H1 (cell line): ENCODE measurements around the gene ZMYND15. TPM values are rescaled to one million over a fixed set of nuclear protein-coding genes. Genes with fewer than 3 reads are reported as not detected.

Source experiments
- CTCF ChIA-PET: fragments of 300-600 bp; sonication (Branson Sonifier 250); formaldehyde crosslinking; loops from one replicate; lab custom pipeline; 2021; ENCODE audit not compliant: partially characterized antibody; lab: Charles Lee
- POLR2A ChIA-PET: fragments of 300-600 bp; sonication (Branson Sonifier 250); formaldehyde crosslinking; loops from one replicate; lab custom pipeline; 2021; ENCODE audit warnings: inconsistent platforms; ENCODE audit not compliant: partially characterized antibody; lab: Charles Lee
- DNase-seq, 2 experiments: peaks; one replicate each; pipeline versions ENCODE4 v3.0.0 to v3.0.0-alpha.2; 2010 to 2022; ENCODE audit warnings: low spot score in 2 of 2, low read depth in 1 of 2, mixed read lengths in 1 of 2
- FAIRE-seq: peaks from 2 replicates; lab custom pipeline; 2011; peaks lifted over from hg19 to GRCh38; lab: Jason Lieb, UNC
- H2AFZ ChIP-seq: 2 replicates; pipeline ENCODE4 v1.8.1; 2012; ENCODE audit warnings: low read length, inconsistent platforms
- H2AK5ac ChIP-seq: 2 replicates; pipeline ENCODE4 v1.6.1; 2013; ENCODE audit warnings: low read depth, low read length
- H2BK120ac ChIP-seq: replicated peaks from 2 replicates; pipeline ENCODE3; 2013; ENCODE audit warnings: low read depth, low read length, inconsistent platforms
- H2BK12ac ChIP-seq: 2 replicates; pipeline ENCODE4 v1.6.1; 2013; ENCODE audit warnings: low read depth, low read length
- H2BK15ac ChIP-seq: 2 replicates; pipeline ENCODE4 v1.6.1; 2013; ENCODE audit warnings: low read length
- H2BK20ac ChIP-seq: 2 replicates; pipeline ENCODE4 v1.6.1; 2013; ENCODE audit warnings: low read length
- H2BK5ac ChIP-seq: 2 replicates; pipeline ENCODE4 v1.6.1; 2013; ENCODE audit warnings: low read depth, low read length
- H3K14ac ChIP-seq: 2 replicates; pipeline ENCODE4 v1.6.1; 2013; ENCODE audit warnings: inconsistent platforms; ENCODE audit not compliant: insufficient read length
- H3K18ac ChIP-seq: 2 replicates; pipeline ENCODE4 v1.6.1; 2013; ENCODE audit warnings: low read length; ENCODE audit errors: extremely low read depth
- H3K23ac ChIP-seq: 2 replicates; pipeline ENCODE4 v1.6.1; 2013; ENCODE audit warnings: inconsistent platforms; ENCODE audit not compliant: insufficient read length
- H3K23me2 ChIP-seq: 2 replicates; pipeline ENCODE4 v1.6.1; 2013; ENCODE audit warnings: low read depth, low read length
- H3K27ac ChIP-seq: 2 replicates; pipeline ENCODE4 v1.6.1; 2011; ENCODE audit warnings: low read depth, low read length, inconsistent platforms
- H3K27me3 ChIP-seq, 4 experiments: replicated peaks in 1 of 4; 1 replicate in 1 of 4; 2 replicates in 3 of 4; pipeline versions ENCODE4 v1.6.1 to v1.8.1; 2011 to 2013; ENCODE audit warnings: low read length in 3 of 4, mild to moderate bottlenecking in 3 of 4, inconsistent platforms in 2 of 4, mixed read lengths in 2 of 4, moderate library complexity in 1 of 4; ENCODE audit not compliant: control insufficient read depth in 3 of 4, insufficient read depth in 3 of 4; ENCODE audit errors: extremely low read depth in 1 of 4
- H3K36me3 ChIP-seq, 4 experiments: 2 replicates each; pipeline versions ENCODE4 v1.6.1 to v1.8.1; 2011 to 2013; ENCODE audit warnings: mild to moderate bottlenecking in 4 of 4, low read length in 3 of 4, moderate library complexity in 2 of 4, control low read depth in 1 of 4, inconsistent platforms in 1 of 4; ENCODE audit not compliant: insufficient read depth in 4 of 4, control insufficient read depth in 2 of 4
- H3K4ac ChIP-seq: replicated peaks from 2 replicates; pipeline ENCODE3; 2013; ENCODE audit warnings: low read length, low read depth, mixed read lengths, inconsistent platforms; ENCODE audit not compliant: insufficient read length
- H3K4me1 ChIP-seq, 4 experiments: replicated peaks in 1 of 4; 1 replicate in 1 of 4; 2 replicates in 3 of 4; pipeline versions ENCODE4 v1.6.1 to v1.8.1; 2011 to 2013; ENCODE audit warnings: low read length in 3 of 4, inconsistent platforms in 2 of 4, mixed read lengths in 1 of 4; ENCODE audit not compliant: insufficient read depth in 4 of 4, control insufficient read depth in 3 of 4
- H3K4me2 ChIP-seq, 2 experiments: 2 replicates each; pipeline versions ENCODE4 v1.6.1 to v1.8.1; 2011 to 2013; ENCODE audit warnings: low read depth in 2 of 2, low read length in 2 of 2, control low read depth in 1 of 2, inconsistent platforms in 1 of 2, mild to moderate bottlenecking in 1 of 2; ENCODE audit not compliant: insufficient read depth in 1 of 2
- H3K4me3 ChIP-seq, 4 experiments: fragments of 200-600, 300-600 bp in 1 of 4; sonication (generic), shearing (Covaris generic), sonication (Bioruptor Twin) in 1 of 4; 2 replicates each; pipeline versions ENCODE4 v1.5.1 to v1.8.1; 2011 to 2016; ENCODE audit warnings: low read length in 4 of 4, low read depth in 3 of 4, control low read depth in 2 of 4, inconsistent platforms in 2 of 4, mild to moderate bottlenecking in 2 of 4, mixed read lengths in 1 of 4, moderate library complexity in 1 of 4; ENCODE audit not compliant: insufficient read depth in 2 of 4; ENCODE audit errors: extremely low read depth in 1 of 4
- H3K56ac ChIP-seq: replicated peaks from 2 replicates; pipeline ENCODE3; 2013; ENCODE audit warnings: low read depth, mild to moderate bottlenecking, mixed read lengths, low read length, inconsistent platforms; ENCODE audit not compliant: insufficient read length
- H3K79me1 ChIP-seq: 2 replicates; pipeline ENCODE4 v1.6.1; 2013; ENCODE audit warnings: low read depth, low read length, control low read depth
- H3K79me2 ChIP-seq, 2 experiments: 2 replicates each; pipeline versions ENCODE4 v1.6.1 to v1.8.1; 2012 to 2013; ENCODE audit warnings: low read length in 2 of 2, mild to moderate bottlenecking in 2 of 2, inconsistent platforms in 1 of 2; ENCODE audit not compliant: insufficient read depth in 2 of 2, control insufficient read depth in 1 of 2
- H3K9ac ChIP-seq, 4 experiments: replicated peaks in 1 of 4; 1 replicate in 1 of 4; 2 replicates in 3 of 4; pipeline versions ENCODE4 v1.6.1 to v1.8.1; 2011 to 2013; ENCODE audit warnings: low read depth in 3 of 4, low read length in 3 of 4, control low read depth in 2 of 4, mild to moderate bottlenecking in 2 of 4, moderate library complexity in 2 of 4, inconsistent platforms in 1 of 4; ENCODE audit errors: extremely low read depth in 1 of 4
- H3K9me3 ChIP-seq, 2 experiments: 2 replicates each; pipeline versions ENCODE4 v1.6.1 to v1.8.1; 2012 to 2013; ENCODE audit warnings: mild to moderate bottlenecking in 2 of 2, moderate library complexity in 2 of 2, control low read depth in 1 of 2, inconsistent platforms in 1 of 2, low read depth in 1 of 2, low read length in 1 of 2, mixed read lengths in 1 of 2; ENCODE audit not compliant: insufficient read depth in 2 of 2
- H4K20me1 ChIP-seq, 2 experiments: replicated peaks in 1 of 2; 2 replicates each; pipeline versions ENCODE3 to v1.8.1; 2011 to 2013; ENCODE audit warnings: inconsistent platforms in 2 of 2, low read length in 2 of 2, mild to moderate bottlenecking in 1 of 2; ENCODE audit not compliant: insufficient read depth in 2 of 2, control insufficient read depth in 1 of 2
- H4K5ac ChIP-seq: 2 replicates; pipeline ENCODE4 v1.6.1; 2013; ENCODE audit warnings: low read length, low read depth, mixed read lengths, inconsistent platforms; ENCODE audit not compliant: insufficient read length
- H4K8ac ChIP-seq: 2 replicates; pipeline ENCODE4 v1.8.0; 2013; ENCODE audit warnings: mild to moderate bottlenecking, moderate library complexity, low read length, inconsistent platforms; ENCODE audit not compliant: insufficient read depth; ENCODE audit errors: extremely low read depth
- H4K91ac ChIP-seq: replicated peaks from 2 replicates; pipeline ENCODE3; 2013; ENCODE audit warnings: low read length, mixed read lengths, inconsistent platforms; ENCODE audit not compliant: insufficient read length
- CEBPB ChIP-seq: IDR thresholded peaks from 2 replicates; pipeline ENCODE4 v1.6.1; 2012; ENCODE audit warnings: low read depth, low read length
- HDAC2 ChIP-seq, 2 experiments: fragments of 300-600 bp in 1 of 2; sonication (generic) in 1 of 2; IDR thresholded peaks; 2 replicates each; pipeline ENCODE4 v1.6.1; 2011 to 2012; ENCODE audit warnings: low read depth in 2 of 2, low read length in 2 of 2, mild to moderate bottlenecking in 2 of 2, moderate library complexity in 2 of 2, borderline replicate concordance in 1 of 2, inconsistent platforms in 1 of 2
- SP1 ChIP-seq: IDR thresholded peaks from 2 replicates; pipeline ENCODE4 v1.6.1; 2011; ENCODE audit warnings: low read depth, low read length
- WGBS, 2 experiments: shearing (Covaris generic) in 1 of 2; methylation state at CpG; one replicate each; pipeline versions ENCODE4 v1.1.6 to v1.1.7; 2013 to 2015; ENCODE audit warnings: low lambda C conversion rate in 2 of 2, mixed read lengths in 2 of 2, inconsistent platforms in 1 of 2, low coverage in 1 of 2, missing lambda C conversion rate in 1 of 2; ENCODE audit not compliant: insufficient replicate concordance in 2 of 2, insufficient coverage in 1 of 2, insufficient read length in 1 of 2; ENCODE audit errors: extremely low coverage in 1 of 2, missing lambda C conversion rate in 1 of 2; 5-methylcytosine and 5-hydroxymethylcytosine counted together
- polyA plus RNA-seq, 7 experiments: library from polyadenylated mRNA; depleted of rRNA in 3 of 7; stranded (reverse) in 5 of 7; unstranded in 2 of 7; fragments of >200 nt in 5 of 7; fragments of 200-250 nt in 2 of 7; gene quantifications; 1 replicate in 5 of 7; 2 replicates in 1 of 7; 4 replicates in 1 of 7; pipeline versions ENCODE4 v1.2.1 to v1.2.3, GENCODE V29; 2011 to 2013; ENCODE audit warnings: missing spikeins in 2 of 7, mixed read lengths in 2 of 7
- total RNA-seq: library from RNA; stranded (reverse); fragmentation: NEBNext Ultra II Directional; extraction: Animal tissue kit (Norgen Biotek cat#: 25700); gene quantifications from 2 replicates; pipeline ENCODE4 v1.2.1, GENCODE V29; 2021

The ZMYND15 gene
- total and polyA plus RNA-seq, 2 of the 8 experiments (the other 6 are each of a cell fraction or from before 2014, with no cell fraction given): 0.53 to 0.58 TPM

DNA sequence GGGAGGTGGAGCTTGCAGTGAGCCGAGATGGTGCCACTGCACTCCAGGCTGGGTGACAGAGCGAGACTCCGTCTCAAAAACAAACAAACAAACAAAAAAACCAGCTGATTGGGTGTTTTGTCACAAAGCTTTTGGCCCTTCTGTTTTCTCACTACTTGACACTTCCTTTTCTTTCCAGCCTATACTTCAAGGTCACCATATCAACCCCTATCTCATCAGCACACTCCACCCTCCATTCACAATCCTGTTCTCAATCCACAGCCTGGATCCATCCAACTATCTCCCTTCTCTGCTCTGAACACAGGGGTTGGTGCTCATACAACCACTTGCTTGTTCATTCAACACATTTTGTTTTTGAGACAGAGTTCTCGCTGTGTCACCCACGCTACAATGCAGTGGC, 15.0 kb upstream of the ZMYND15 start:
- H3K9me3 ChIP-seq: no peaks in the 10 kb centered on the region
- H2BK15ac ChIP-seq: no peak overlapping the region
- no peak for TF ChIP-seq HDAC2 (IDR thresholded peaks at IDR 0.05; ENCODE audit: borderline replicate concordance in 1 of 2, low read depth in 2 of 2, low read length in 2 of 2)
- no peak for TF ChIP-seq SP1
- no peak for TF ChIP-seq CEBPB
- H3K27ac ChIP-seq: no peak overlapping the region
- H3K56ac ChIP-seq: no peak overlapping the region
- no peaks in the 10 kb centered on the region for H3K27me3 ChIP-seq
- no peaks in the 10 kb centered on the region for H3K79me2 ChIP-seq
- no peak overlapping the region for H3K9ac ChIP-seq
- FAIRE-seq (no peak), DNase-seq (no peak)
- no peaks in the 10 kb centered on the region for H3K4me1 ChIP-seq
- no peaks in the 10 kb centered on the region for H4K20me1 ChIP-seq
- no peak overlapping the region for H4K5ac ChIP-seq
- H3K4ac ChIP-seq: no peak overlapping the region
- no peaks in the 10 kb centered on the region for H3K79me1 ChIP-seq
- 97% methylated on average over 5 of the region's 5 CpGs; no CpG with 5 or more reads in 1 of the 2 experiments for WGBS, 2 experiments
- H3K36me3 ChIP-seq: peaks cover 0 to 11% (median 4%) of the 10 kb centered on the region in 4 experiments; a peak in 3 of 8 replicates
- H4K8ac ChIP-seq: no peak overlapping the region
- no peak overlapping the region for H2BK12ac ChIP-seq
- no peak overlapping the region for H2BK5ac ChIP-seq
- no peak overlapping the region for H3K18ac ChIP-seq
- no peak overlapping the region; the same call in 1 of the 2 replicates for H2AFZ ChIP-seq
- H2AK5ac ChIP-seq: no peak overlapping the region
- no peak overlapping the region for H4K91ac ChIP-seq
- no peaks in the 10 kb centered on the region for H3K23me2 ChIP-seq
- no peak overlapping the region for H3K4me3 ChIP-seq
- H3K4me2 ChIP-seq: no peak overlapping the region
- no peak overlapping the region for H3K23ac ChIP-seq
- no peak overlapping the region for H2BK20ac ChIP-seq
- no peak overlapping the region for H2BK120ac ChIP-seq
- ChIA-PET POLR2A (interaction anchor here (1.0 to 1.6 kb wide), 4 partner anchors 9 to 215 kb away, joined by 3 to 6 read pairs (median 4); partner anchors contain the start of genes ALOX15, RNF167 and SLC25A11), CTCF (interaction anchor here (0.7 kb wide), 1 partner anchor 65 kb away, joined by 6 read pairs; no protein-coding TSS in a partner anchor)
- H3K14ac ChIP-seq: no peak overlapping the region
